Mesothelial cell of epicardium (in vitro differentiated cells): ENCODE measurements around the gene JPH3. TPM values are rescaled to one million over a fixed set of nuclear protein-coding genes. Genes with fewer than 3 reads are reported as not detected.

Experiments used
- DNase-seq, 2 experiments: peaks; one replicate each; pipeline ENCODE4 v3.0.0; 2021; ENCODE audit warnings: low spot score in 2 of 2; ENCODE audit not compliant: unreplicated experiment in 2 of 2
- H3K27ac Mint-ChIP-seq: 2 replicates; pipeline ENCODE4 v1.8.0; 2021; ENCODE audit warnings: mixed read lengths
- H3K27me3 Mint-ChIP-seq: 2 replicates; pipeline ENCODE4 v1.8.0; 2021; ENCODE audit warnings: low read depth, mixed read lengths
- H3K36me3 Mint-ChIP-seq: 2 replicates; pipeline ENCODE4 v1.8.0; 2021; ENCODE audit warnings: mixed read lengths
- H3K4me1 Mint-ChIP-seq: 2 replicates; pipeline ENCODE4 v1.8.0; 2021; ENCODE audit warnings: mixed read lengths
- H3K4me3 Mint-ChIP-seq: 2 replicates; pipeline ENCODE4 v1.8.0; 2021; ENCODE audit warnings: mild to moderate bottlenecking, moderate library complexity, mixed read lengths
- H3K9me3 Mint-ChIP-seq: 2 replicates; pipeline ENCODE4 v1.8.0; 2021; ENCODE audit warnings: mixed read lengths
- total RNA-seq: library from RNA; stranded (reverse); gene quantifications from 3 replicates; pipeline ENCODE4 v1.2.1, GENCODE V29; 2021
- TF ChIP-seq, protein P1 (sequence below): fragments of 200-600 bp; sonication (generic); IDR thresholded peaks from one replicate; pipeline ENCODE4 v1.5.0; 2021; ENCODE audit warnings: antibody characterized with exemption; ENCODE audit not compliant: unreplicated experiment

JPH3 gene
- total RNA-seq, 1 donor from 2014 or later = 16.8 TPM

DNA sequence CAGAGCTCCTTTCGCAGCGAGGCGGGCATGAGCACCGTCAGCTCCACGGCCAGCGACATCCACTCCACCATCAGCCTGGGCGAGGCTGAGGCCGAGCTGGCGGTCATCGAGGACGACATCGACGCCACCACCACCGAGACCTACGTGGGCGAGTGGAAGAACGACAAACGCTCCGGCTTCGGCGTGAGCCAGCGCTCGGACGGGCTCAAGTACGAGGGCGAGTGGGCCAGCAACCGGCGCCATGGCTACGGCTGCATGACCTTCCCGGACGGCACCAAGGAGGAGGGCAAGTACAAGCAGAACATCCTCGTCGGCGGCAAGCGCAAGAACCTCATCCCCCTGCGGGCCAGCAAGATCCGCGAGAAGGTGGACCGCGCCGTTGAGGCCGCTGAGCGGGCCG is 42.3 kb downstream of the JPH3 start:
- H3K4me1 Mint-ChIP-seq = no peaks in the 10 kb centered on the region
- no peak for DNase-seq
- no peaks in the 10 kb centered on the region for H3K9me3 Mint-ChIP-seq
- TF ChIP-seq, protein P1, sequence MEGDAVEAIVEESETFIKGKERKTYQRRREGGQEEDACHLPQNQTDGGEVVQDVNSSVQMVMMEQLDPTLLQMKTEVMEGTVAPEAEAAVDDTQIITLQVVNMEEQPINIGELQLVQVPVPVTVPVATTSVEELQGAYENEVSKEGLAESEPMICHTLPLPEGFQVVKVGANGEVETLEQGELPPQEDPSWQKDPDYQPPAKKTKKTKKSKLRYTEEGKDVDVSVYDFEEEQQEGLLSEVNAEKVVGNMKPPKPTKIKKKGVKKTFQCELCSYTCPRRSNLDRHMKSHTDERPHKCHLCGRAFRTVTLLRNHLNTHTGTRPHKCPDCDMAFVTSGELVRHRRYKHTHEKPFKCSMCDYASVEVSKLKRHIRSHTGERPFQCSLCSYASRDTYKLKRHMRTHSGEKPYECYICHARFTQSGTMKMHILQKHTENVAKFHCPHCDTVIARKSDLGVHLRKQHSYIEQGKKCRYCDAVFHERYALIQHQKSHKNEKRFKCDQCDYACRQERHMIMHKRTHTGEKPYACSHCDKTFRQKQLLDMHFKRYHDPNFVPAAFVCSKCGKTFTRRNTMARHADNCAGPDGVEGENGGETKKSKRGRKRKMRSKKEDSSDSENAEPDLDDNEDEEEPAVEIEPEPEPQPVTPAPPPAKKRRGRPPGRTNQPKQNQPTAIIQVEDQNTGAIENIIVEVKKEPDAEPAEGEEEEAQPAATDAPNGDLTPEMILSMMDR = no peak
- no peaks in the 10 kb centered on the region for H3K27me3 Mint-ChIP-seq
- H3K36me3 Mint-ChIP-seq = peaks cover 11% of the 10 kb centered on the region
- no peak overlapping the region for H3K4me3 Mint-ChIP-seq
- H3K27ac Mint-ChIP-seq = no peak overlapping the region

DNA sequence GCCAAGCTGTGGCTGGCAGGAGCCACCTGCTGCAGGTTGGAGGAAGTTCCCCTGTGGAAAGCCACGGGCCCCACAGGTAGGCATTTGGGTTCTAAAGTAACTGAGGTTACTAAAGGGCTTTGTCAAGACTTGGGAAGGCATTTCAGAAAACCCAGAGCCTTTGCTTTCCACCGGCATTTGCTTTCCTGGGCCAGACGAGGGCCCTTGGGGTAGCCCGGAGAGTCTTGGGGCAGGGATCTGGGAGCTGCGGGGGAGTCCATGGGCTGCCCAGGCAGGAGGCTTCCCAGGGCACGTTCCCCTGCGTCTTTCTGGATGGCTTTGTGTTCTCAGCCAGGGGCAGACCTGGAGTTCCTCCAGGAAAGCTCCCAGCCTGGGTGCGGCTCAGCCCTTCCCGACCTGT is 43.5 kb downstream of the JPH3 start:
- DNase-seq = no peak
- H3K36me3 Mint-ChIP-seq = peaks cover 11% of the 10 kb centered on the region
- TF ChIP-seq, protein P1 = no peak
- no peaks in the 10 kb centered on the region for H3K4me1 Mint-ChIP-seq
- H3K27me3 Mint-ChIP-seq = peaks cover 2% of the 10 kb centered on the region
- no peak overlapping the region for H3K4me3 Mint-ChIP-seq
- H3K27ac Mint-ChIP-seq = no peak overlapping the region
- no peaks in the 10 kb centered on the region for H3K9me3 Mint-ChIP-seq

DNA sequence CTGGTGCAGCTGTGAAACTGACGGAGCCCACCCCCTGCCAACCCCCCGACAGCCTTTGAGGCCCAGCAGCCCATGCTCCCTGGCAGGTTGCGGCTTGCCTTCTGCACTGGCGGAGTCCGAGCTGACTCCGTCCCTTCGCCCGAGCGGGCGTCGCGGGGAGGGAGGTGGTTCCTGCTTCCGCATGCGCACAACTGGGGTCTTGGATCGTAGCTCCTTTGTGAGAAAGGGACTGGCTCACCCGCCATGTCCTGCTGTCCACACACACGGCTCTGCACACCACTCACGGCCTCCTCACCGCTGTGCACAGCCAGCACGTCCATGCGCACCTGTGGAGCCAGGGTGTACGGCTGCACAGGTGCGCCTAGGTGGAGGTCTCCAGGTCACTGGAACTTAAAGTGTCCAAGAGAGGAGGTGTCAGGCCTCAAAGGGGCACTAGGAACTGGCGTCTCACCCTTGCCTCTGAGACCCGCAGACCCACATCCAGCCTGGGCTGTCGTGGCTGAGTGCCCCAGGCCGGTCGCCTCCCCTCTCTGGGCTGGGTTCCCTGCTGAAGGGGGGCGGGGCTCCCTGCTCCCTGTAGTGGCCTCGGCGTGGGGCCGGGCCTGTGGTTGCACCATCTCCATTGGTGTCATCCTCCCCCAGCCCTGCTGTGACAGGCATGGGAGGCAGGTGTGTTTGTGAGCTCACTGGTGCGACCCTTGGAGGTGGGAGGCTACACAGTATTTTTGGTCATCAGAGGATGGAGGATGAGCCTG is 45.3 kb downstream of the JPH3 start:
- DNase-seq = no peak
- peaks cover 5% of the 10 kb centered on the region for H3K27me3 Mint-ChIP-seq
- no peak overlapping the region for H3K27ac Mint-ChIP-seq
- H3K4me1 Mint-ChIP-seq = no peaks in the 10 kb centered on the region
- peaks cover 11% of the 10 kb centered on the region for H3K36me3 Mint-ChIP-seq
- H3K4me3 Mint-ChIP-seq = no peak overlapping the region
- TF ChIP-seq, protein P1 = no peak
- no peaks in the 10 kb centered on the region for H3K9me3 Mint-ChIP-seq

DNA sequence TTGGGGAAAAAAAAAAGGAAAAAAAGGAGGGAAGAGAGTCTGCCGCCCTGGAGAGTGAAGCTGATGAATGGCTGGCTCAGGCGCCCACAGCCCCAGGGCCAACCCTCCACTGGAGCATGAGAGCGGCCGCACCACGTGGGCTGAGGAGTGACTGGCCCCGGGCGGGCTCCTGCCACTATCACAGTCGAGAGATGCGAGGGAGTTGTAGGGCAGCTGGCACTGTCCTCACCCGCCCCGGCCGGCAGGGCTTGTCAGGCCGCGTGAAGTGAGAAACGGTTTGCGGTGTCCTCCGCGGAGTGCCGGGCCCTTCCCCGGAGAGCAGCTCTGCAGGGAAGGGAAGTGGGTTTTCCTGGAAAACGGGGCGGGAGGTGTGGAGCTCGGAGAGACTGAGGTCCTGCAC is 45.9 kb downstream of the JPH3 start:
- TF ChIP-seq, protein P1 = no peak
- Mint-ChIP-seq H3K9me3 (no peaks in the 10 kb centered on the region), H3K27me3 (peaks cover 5% of the 10 kb centered on the region), H3K4me1 (no peaks in the 10 kb centered on the region), H3K36me3 (peaks cover 11% of the 10 kb centered on the region), H3K27ac (no peak overlapping the region), H3K4me3 (no peak overlapping the region)
- DNase-seq = no peak

DNA sequence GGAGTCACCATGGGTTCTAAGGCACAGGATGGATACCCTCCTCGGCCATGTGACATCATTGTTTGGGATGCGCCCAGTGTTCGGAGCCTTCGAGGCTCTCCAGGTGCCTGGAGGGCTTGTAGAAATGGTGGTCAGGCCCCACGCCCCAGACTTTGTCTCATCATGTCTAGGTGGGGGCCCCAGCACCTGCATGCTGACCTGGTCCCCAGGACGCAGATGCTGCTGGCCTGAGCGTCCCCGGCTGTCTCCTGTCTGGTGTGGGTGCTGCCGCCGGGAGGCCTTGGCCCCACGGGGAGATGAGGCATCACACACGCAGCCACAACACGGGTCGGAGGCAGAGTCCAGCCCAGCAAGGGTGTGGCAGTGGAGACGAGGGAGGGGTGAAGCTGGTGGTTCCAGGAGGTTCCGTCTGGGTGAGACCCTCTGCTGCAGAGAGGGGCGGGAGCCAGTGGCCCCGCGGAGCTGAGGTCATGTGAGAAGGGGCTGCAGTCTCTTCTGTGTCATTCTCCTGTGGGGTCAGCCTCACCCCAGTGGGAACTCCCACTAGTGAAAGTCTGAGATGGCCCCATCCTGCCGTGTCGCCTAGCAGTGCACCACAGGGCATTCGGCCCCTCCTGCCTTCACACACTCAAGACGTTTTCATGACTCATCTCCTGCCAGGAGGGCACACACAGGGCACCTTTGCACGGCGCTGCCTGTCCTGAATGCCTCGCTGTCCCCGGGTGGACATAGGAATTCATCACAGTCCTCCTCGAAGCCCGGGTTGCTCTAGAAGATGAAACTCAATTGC is 46.6 kb downstream of the JPH3 start:
- DNase-seq = no peak
- Mint-ChIP-seq H3K27me3 (peaks cover 5% of the 10 kb centered on the region), H3K27ac (no peak overlapping the region), H3K36me3 (peaks cover 8% of the 10 kb centered on the region), H3K9me3 (no peaks in the 10 kb centered on the region), H3K4me1 (no peaks in the 10 kb centered on the region), H3K4me3 (no peak overlapping the region)
- TF ChIP-seq, protein P1 = no peak
